HG02884 (cell line): ENCODE measurements around the gene KLHL13.
"Not testable (repeated sequence)": the region's sequence is repeated elsewhere in the genome, so short reads cannot be mapped to it uniquely, and the experiment has no call there.

Source experiments
- ATAC-seq: cut with Tn5 transposase; IDR thresholded peaks from one replicate; pipeline ENCODE4 v1.9.1; 2021; ENCODE audit warnings: mild to moderate bottlenecking, moderate library complexity; ENCODE audit not compliant: unreplicated experiment

KLHL13 gene

GRCh38 chrX:118116713-118117550, at the start of gene KLHL13:
TSS of gene KLHL13 (minus strand) at chrX:118116810. CDS start at chrX:118028473, 88,337 bp downstream.
- ATAC-seq = no peak

GRCh38 chrX:118164138-118164537, 47.5 kb upstream of the KLHL13 start:
- no peak for ATAC-seq

DNA sequence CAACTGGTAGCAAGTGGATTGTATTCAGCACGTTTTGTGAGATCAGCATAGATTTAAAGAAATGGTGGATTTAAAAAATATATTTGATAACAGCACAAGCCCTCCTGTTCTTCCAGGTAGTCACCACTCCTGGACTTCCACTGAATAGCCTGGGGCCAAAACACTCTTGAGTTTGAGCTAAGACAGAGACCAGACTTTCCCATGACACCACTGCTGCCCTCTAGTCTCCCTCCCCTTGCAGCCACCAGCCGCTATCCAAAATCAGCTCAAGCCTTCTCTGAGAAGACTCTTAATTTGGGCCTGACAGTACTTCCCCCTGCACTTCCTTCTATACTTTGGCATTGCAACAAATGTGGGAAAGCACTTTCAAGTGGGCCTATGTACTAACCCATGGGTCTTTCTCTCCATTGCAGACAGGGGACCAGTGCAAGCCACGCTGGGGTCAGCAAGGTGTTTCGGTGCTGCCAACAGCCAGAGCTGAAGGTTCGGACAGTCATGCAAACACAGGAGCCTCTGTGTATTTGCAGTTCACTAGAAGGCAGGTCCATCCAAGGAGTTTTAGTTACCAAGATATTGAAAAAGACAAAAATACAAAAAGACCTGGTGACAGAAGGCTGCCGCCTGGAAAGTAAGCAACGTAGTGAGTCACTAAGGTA, 40.5 kb upstream of the KLHL13 start:
- no peak for ATAC-seq

GRCh38 chrX:118156254-118156952, 39.8 kb upstream of the KLHL13 start:
- no peak for ATAC-seq

DNA sequence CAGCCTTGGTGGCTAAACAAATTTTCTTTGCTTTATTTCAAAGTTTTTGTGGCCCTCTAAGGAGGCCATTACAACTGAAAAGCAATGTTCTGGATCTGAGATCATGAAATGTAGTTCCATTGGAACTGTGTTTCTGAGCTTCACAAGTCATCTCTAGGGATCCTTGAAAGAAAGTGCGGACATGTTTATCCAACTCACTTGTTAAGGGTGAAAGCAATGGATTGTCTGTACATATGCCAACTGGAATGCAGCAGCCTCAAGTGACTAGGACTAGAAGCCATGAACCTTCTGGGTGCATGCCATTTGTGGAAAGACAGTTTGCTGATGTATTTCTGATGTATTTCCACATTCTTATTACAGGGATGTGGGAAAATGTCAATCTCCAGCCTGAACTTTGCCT, 36.7 kb upstream of the KLHL13 start:
- ATAC-seq = no peak

DNA sequence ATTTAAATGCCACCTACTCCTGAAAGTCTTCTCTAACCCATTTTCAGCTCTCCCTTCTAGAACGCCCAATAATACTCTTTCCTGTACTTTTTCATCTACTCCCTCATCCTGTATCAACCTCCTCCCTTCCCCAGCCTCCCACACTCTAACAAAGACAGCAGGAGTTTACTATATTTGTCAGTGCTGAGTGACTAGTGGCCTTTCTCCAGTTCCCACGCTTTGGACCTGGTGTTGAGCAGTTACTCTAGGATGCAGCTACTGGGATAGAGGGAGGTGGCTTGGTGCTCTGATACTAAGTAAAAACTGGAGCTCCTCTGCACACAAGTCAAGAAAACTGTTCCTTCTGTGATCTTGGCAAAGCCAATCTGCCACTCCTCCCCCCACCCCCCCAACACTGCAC, 36.1 kb upstream of the KLHL13 start:
- no peak for ATAC-seq

GRCh38 chrX:118148737-118149136, 32.1 kb upstream of the KLHL13 start:
- ATAC-seq = no peak

DNA sequence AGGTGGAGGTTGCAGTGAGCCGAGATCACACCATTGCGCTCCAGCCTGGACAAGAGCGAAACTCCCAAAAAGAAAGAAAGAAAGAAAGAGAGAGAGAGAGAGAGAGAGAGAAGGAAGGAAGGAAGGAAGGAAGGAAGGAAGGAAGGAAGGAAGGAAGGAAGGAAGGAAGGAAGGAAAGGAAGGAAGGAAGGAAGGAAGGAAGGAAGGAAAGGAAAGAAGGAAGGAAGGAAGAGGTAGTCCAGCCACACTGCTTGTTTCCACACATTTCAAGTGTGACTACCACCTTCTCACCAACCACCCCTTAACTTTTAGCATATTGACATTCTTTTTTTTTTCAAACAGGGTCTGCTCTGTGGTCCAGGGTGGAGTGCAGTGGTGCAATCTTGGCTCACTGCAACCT, 31.2 kb upstream of the KLHL13 start:
- not testable (repeated sequence) for ATAC-seq

- no peak for ATAC-seq
Observed at GRCh38 chrX:118143578-118143977, 27.0 kb upstream of the KLHL13 start.

GRCh38 chrX:118131336-118131735, 14.7 kb upstream of the KLHL13 start:
- ATAC-seq = no peak

GRCh38 chrX:118129681-118130080, 13.1 kb upstream of the KLHL13 start:
- no peak for ATAC-seq

GRCh38 chrX:118128724-118129123, 12.1 kb upstream of the KLHL13 start:
- ATAC-seq = no peak

GRCh38 chrX:118126286-118126685, 9.7 kb upstream of the KLHL13 start:
- ATAC-seq = no peak

DNA sequence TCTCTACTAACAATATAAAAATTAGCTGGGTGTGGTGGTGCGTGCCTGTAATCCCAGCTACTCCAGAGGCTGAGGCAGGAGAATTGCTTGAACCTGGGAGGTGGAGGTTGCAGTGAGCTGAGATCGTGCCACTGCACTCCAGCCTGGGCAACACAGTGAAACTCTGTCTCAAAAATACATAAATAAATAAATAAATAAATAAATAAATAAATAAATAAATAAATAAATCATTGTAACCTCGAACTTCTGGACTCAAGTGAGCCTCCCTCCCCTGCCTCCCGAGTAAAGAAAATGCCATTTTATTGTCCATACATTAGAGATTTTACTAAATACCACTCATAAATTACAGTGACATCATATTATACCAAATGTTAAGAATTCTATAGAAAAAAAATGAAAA, 7.6 kb upstream of the KLHL13 start:
- ATAC-seq = not testable (repeated sequence)

DNA sequence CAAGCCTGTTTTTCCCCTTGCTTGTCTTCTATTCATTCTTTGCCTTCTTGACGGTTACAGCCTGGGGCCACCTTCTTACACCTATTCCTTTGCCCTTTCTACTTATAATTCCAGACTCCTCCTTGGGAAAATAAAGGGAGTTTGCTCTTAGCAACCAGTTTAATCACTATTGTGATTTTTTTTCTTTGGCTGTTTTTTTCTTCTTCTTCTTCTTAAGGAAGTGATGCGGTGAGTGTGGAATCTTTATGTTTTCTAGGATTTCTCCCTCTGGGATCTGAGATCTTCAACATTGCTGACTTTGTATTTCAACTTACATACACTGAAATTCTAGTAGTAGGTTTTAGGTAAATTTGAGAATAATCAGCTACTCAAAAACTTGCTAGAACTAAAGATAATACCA, 1.1 kb upstream of the KLHL13 start:
- no peak for ATAC-seq

DNA sequence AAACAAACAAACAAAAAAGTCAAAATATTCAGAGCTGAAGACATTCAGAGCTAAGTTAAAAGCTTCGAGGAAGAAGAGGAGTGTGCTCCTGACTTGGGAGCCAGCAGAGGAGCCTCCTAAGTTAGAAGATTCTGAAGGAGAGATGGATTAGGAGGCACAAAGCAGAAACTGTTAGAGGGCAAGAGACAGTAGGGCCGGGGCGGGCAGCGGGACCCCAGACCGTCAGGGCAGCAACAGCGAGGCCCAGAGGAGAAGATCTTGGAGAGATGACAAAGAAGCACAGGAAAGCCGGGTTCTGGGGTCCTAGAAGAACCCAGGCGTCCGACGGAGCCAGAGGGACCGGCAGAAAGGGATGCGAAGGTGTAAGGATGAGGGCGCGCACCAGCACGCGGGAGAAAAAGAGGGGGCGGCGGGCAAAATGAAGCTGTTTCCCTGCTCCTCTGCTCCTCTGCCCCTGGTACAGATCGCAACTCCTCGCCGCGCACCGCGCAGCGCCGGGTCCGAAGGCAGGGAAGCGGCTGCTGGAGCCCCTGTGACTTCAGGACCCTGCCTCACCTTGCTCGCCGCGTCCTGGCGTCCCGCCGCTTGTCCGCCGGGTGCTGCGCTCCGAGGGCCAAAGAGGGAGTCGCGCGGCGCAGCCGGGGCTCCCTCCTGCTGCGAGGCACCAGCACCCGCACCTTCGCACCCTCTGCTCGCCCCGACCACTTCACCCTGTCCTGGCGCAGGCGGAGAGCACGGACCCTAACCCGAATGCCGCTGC, 477 bp downstream of the KLHL13 start:
- no peak for ATAC-seq

GRCh38 chrX:118114971-118115370, 1.6 kb downstream of the KLHL13 start:
- ATAC-seq = no peak

GRCh38 chrX:118109065-118109464, 7.5 kb downstream of the KLHL13 start:
- no peak for ATAC-seq

DNA sequence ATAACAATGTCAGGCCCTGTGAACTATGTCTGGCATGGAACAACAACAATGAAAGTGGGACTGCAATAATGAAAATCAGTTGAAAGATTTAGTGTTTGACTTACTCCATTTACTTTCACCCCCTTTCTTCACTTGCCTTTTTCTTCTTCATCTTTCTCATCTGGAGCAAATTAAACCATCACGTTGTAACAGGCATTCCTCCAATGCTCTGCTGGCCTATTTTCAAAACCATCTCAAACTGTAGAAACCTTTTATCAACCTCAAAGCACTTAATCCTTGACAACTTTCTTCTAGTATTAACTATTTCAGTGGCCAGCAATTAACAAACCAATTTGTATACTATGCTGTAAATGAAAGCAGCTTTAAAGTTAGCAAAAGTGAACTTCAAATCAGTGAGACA, 8.3 kb downstream of the KLHL13 start:
- ATAC-seq = no peak

- no peak for ATAC-seq
Observed at GRCh38 chrX:118100091-118100490, 16.5 kb downstream of the KLHL13 start.

GRCh38 chrX:118088084-118088483, 28.5 kb downstream of the KLHL13 start:
- ATAC-seq = no peak
